HepG2 (cell line): ENCODE results near the gene CMC1. TPM values are rescaled to one million over a fixed set of nuclear protein-coding genes. Genes with fewer than 3 reads are reported as not detected.

ENCODE experiments used
- ATAC-seq: fragments of 200-7000 bp; cut with Tn5 transposase; 3 replicates; pipeline ENCODE4 v1.9.1; 2020; ENCODE audit warnings: mild to moderate bottlenecking, moderate library complexity
- BruUV-seq: library from RNA; stranded (reverse); fragments of 400-500 nt; replicated peaks from 2 replicates; lab custom pipeline; 2021; lab: Mats Ljungman, UMichigan
- CTCF ChIA-PET: fragments of 300-600 bp; formaldehyde crosslinking; extraction: SDS; loops from one replicate; lab custom pipeline; 2021; ENCODE audit warnings: low total read pairs, inconsistent platforms, low intra/inter-chr PET ratio; lab: Yijun Ruan, JAX
- POLR2A ChIA-PET: fragments of 350-600 bp; sonication (Branson Sonifier 250); formaldehyde crosslinking; loops from one replicate; lab custom pipeline; 2020; ENCODE audit warnings: antibody characterized with exemption, inconsistent platforms; lab: Yijun Ruan, JAX
- DNase-seq: peaks from one replicate; pipeline ENCODE4 v3.0.0-alpha.2; 2015; ENCODE audit warnings: low spot score
- FAIRE-seq: peaks from 3 replicates; lab custom pipeline; 2011; peaks lifted over from hg19 to GRCh38; lab: Jason Lieb, UNC
- H2AFZ ChIP-seq: one replicate; pipeline ENCODE4 v1.6.1; 2011; ENCODE audit warnings: low read length, inconsistent platforms
- H3K27ac ChIP-seq: fragments of 300-600 bp; 3 replicates; pipeline ENCODE4 v1.8.0; 2011; ENCODE audit warnings: mixed run types, mild to moderate bottlenecking, mixed read lengths, low read length, inconsistent platforms; ENCODE audit not compliant: insufficient read depth; ENCODE audit errors: extremely low read length
- H3K27me3 ChIP-seq, 2 experiments: fragments of 200-600 bp in 1 of 2; 2 replicates in 1 of 2; 3 replicates in 1 of 2; pipeline versions ENCODE4 v1.6.0 to v1.8.0; 2011; ENCODE audit warnings: low read length in 2 of 2, mild to moderate bottlenecking in 2 of 2, moderate library complexity in 2 of 2, inconsistent platforms in 1 of 2; ENCODE audit not compliant: insufficient read depth in 2 of 2, control insufficient read depth in 1 of 2
- H3K36me3 ChIP-seq, 2 experiments: fragments of 200-600 bp in 1 of 2; replicated peaks in 1 of 2; 2 replicates in 1 of 2; 3 replicates in 1 of 2; pipeline versions ENCODE4 v1.5.1 to v1.8.0; 2011; ENCODE audit warnings: low read length in 2 of 2, inconsistent platforms in 1 of 2; ENCODE audit not compliant: insufficient read depth in 2 of 2, control insufficient read depth in 1 of 2
- H3K4me1 ChIP-seq: 2 replicates; pipeline ENCODE4 v1.5.1; 2012; ENCODE audit warnings: low read length, inconsistent platforms; ENCODE audit not compliant: insufficient read depth
- H3K4me2 ChIP-seq: 2 replicates; pipeline ENCODE4 v1.6.0; 2011; ENCODE audit warnings: low read depth, low read length, inconsistent platforms
- H3K4me3 ChIP-seq, 3 experiments: fragments of 200-600 bp in 1 of 3; sonication (generic), shearing (Covaris generic) in 1 of 3; replicated peaks in 1 of 3; 2 replicates each; pipeline ENCODE4 v1.5.1; 2011 to 2016; ENCODE audit warnings: low read length in 3 of 3, inconsistent platforms in 2 of 3, low read depth in 2 of 3, mild to moderate bottlenecking in 2 of 3, control low read depth in 1 of 3, mixed read lengths in 1 of 3; ENCODE audit not compliant: insufficient read depth in 1 of 3
- H3K79me2 ChIP-seq: one replicate; pipeline ENCODE4 v1.6.1; 2011; ENCODE audit warnings: low read length, inconsistent platforms; ENCODE audit not compliant: insufficient read depth
- H3K9ac ChIP-seq: 2 replicates; pipeline ENCODE4 v1.6.0; 2011; ENCODE audit warnings: mild to moderate bottlenecking, low read depth, low read length, inconsistent platforms; ENCODE audit not compliant: insufficient read depth
- H3K9me3 ChIP-seq: 2 replicates; pipeline ENCODE4 v1.5.1; 2012; ENCODE audit warnings: mild to moderate bottlenecking, low read length
- H4K20me1 ChIP-seq: 2 replicates; pipeline ENCODE4 v1.6.0; 2011; ENCODE audit warnings: inconsistent platforms, mild to moderate bottlenecking, low read length, moderate library complexity; ENCODE audit not compliant: insufficient read depth
- FOXJ3 ChIP-seq: sonication (generic); formaldehyde crosslinking; IDR thresholded peaks from 2 replicates; pipeline ENCODE4 v1.4.0; 2020; ENCODE audit warnings: missing genetic modification reagents, mild to moderate bottlenecking, borderline replicate concordance
- HNRNPUL1 ChIP-seq: fragments of 200-400 bp; formaldehyde crosslinking; IDR thresholded peaks from 2 replicates; pipeline ENCODE4 v1.6.1; 2017; ENCODE audit warnings: low read depth, mild to moderate bottlenecking, low read length, moderate library complexity
- KAT2B ChIP-seq: fragments of 150-350 bp; IDR thresholded peaks from 2 replicates; pipeline ENCODE4 v1.6.1; 2014; ENCODE audit warnings: low read depth, low read length, borderline replicate concordance
- MAZ ChIP-seq, 2 experiments: sonication (generic) in 1 of 2; formaldehyde crosslinking in 1 of 2; IDR thresholded peaks; 2 replicates each; pipeline versions ENCODE4 v1.5.0 to v1.6.1; 2012 to 2020; ENCODE audit warnings: low read depth in 2 of 2, mild to moderate bottlenecking in 2 of 2, borderline replicate concordance in 1 of 2, improper control_type of control experiment in 1 of 2, low read length in 1 of 2, missing genetic modification reagents in 1 of 2, moderate library complexity in 1 of 2
- MED1 ChIP-seq: sonication (generic); formaldehyde crosslinking; IDR thresholded peaks from 2 replicates; pipeline ENCODE4 v1.4.0; 2020; ENCODE audit warnings: missing genetic modification reagents
- PATZ1 ChIP-seq: sonication (generic); formaldehyde crosslinking; IDR thresholded peaks from 2 replicates; pipeline ENCODE4 v1.4.0; 2020; ENCODE audit warnings: missing genetic modification reagents
- PAWR ChIP-seq: sonication (generic); formaldehyde crosslinking; IDR thresholded peaks from 2 replicates; pipeline ENCODE4 v1.4.0; 2020; ENCODE audit warnings: missing genetic modification reagents, mild to moderate bottlenecking, borderline replicate concordance
- POLR2A ChIP-seq, 2 experiments: IDR thresholded peaks; 2 replicates each; pipeline ENCODE4 v1.6.1; 2011; ENCODE audit warnings: low read depth in 2 of 2, low read length in 2 of 2, mild to moderate bottlenecking in 1 of 2, moderate library complexity in 1 of 2; ENCODE audit not compliant: insufficient read depth in 1 of 2
- RCOR2 ChIP-seq: IDR thresholded peaks from 2 replicates; pipeline ENCODE4 v1.6.1; 2016; ENCODE audit warnings: missing biosample characterization, missing genetic modification reagents
- SMARCC2 ChIP-seq: fragments of 450-650 bp; IDR thresholded peaks from 2 replicates; pipeline ENCODE4 v1.6.1; 2017; ENCODE audit warnings: antibody characterized with exemption, mild to moderate bottlenecking
- SOX5 ChIP-seq: IDR thresholded peaks from 2 replicates; pipeline ENCODE4 v1.6.1; 2016; ENCODE audit warnings: borderline replicate concordance
- STAT5B ChIP-seq: sonication (generic); formaldehyde crosslinking; IDR thresholded peaks from 2 replicates; pipeline ENCODE4 v1.4.0; 2020; ENCODE audit warnings: missing genetic modification reagents
- ZFP90 ChIP-seq: sonication (generic); formaldehyde crosslinking; IDR thresholded peaks from 2 replicates; pipeline ENCODE4 v1.8.0; 2022; ENCODE audit warnings: missing genetic modification reagents, mild to moderate bottlenecking, inconsistent platforms, borderline replicate concordance
- ZNF292 ChIP-seq: sonication (generic); formaldehyde crosslinking; IDR thresholded peaks from 2 replicates; pipeline ENCODE4 v1.8.1; 2022; ENCODE audit warnings: mild to moderate bottlenecking, low read depth, missing genetic modification reagents, borderline replicate concordance
- ZNF713 ChIP-seq: sonication (generic); formaldehyde crosslinking; IDR thresholded peaks from 2 replicates; pipeline ENCODE4 v1.4.0; 2020; ENCODE audit warnings: mild to moderate bottlenecking, missing genetic modification reagents
- ZSCAN22 ChIP-seq: sonication (generic); formaldehyde crosslinking; IDR thresholded peaks from 2 replicates; pipeline ENCODE4 v1.4.0; 2020; ENCODE audit warnings: mild to moderate bottlenecking, missing genetic modification reagents
- WGBS: methylation state at CpG from one replicate; pipeline ENCODE4 v1.1.6; 2017; ENCODE audit warnings: low lambda C conversion rate; 5-methylcytosine and 5-hydroxymethylcytosine counted together
- in situ Hi-C: cut with HindIII; loops from 2 replicates; pipeline ENCODE4 v1.10.0; 2017; ENCODE audit warnings: low pct_unique_long_range_greater_than_20kb; ENCODE audit not compliant: extremely low pct_ligation_motif_present
- intact Hi-C: fragments of 100-400 bp; cut with micrococcal nuclease; formaldehyde crosslinking; loops from one replicate; pipeline ENCODE4 v1.10.0; 2022; ENCODE audit not compliant: unreplicated experiment
- polyA plus RNA-seq, 8 experiments: library from polyadenylated mRNA; depleted of rRNA in 3 of 8; stranded (reverse) in 7 of 8; unstranded in 1 of 8; fragments of >200 nt; fragmentation: Illumina TruSeq in 4 of 8; extraction: Trizol in 4 of 8; gene quantifications; 2 replicates each; pipeline versions ENCODE4 v1.2.1 to v1.2.3, GENCODE V29; 2011 to 2016; ENCODE audit warnings: low read depth in 4 of 8, missing spikeins in 1 of 8, mixed read lengths in 1 of 8; ENCODE audit not compliant: insufficient read depth in 1 of 8
- total RNA-seq, 5 experiments: library from RNA; depleted of rRNA; stranded (reverse); fragments of >200 nt; fragmentation: Illumina TruSeq; extraction: Trizol; gene quantifications; 2 replicates each; pipeline ENCODE4 v1.2.3, GENCODE V29; 2016; ENCODE audit warnings: low read depth in 1 of 5
- TF ChIP-seq, protein P1 (sequence below): sonication (generic); formaldehyde crosslinking; IDR thresholded peaks from 2 replicates; pipeline ENCODE4 v1.8.1; 2022; ENCODE audit warnings: mild to moderate bottlenecking, missing genetic modification reagents
- TF ChIP-seq, protein P2 (sequence below), 2 experiments: sonication (generic) in 1 of 2; formaldehyde crosslinking in 1 of 2; IDR thresholded peaks; 2 replicates each; pipeline versions ENCODE4 v1.4.0 to v1.6.1; 2016 to 2020; ENCODE audit warnings: borderline replicate concordance in 1 of 2, low read depth in 1 of 2, mild to moderate bottlenecking in 1 of 2, missing genetic modification reagents in 1 of 2

Gene CMC1
- total and polyA plus RNA-seq, 2 of the 13 experiments (the other 11 are each of a cell fraction or from before 2014, with no cell fraction given): 22.1 to 29.5 TPM

DNA sequence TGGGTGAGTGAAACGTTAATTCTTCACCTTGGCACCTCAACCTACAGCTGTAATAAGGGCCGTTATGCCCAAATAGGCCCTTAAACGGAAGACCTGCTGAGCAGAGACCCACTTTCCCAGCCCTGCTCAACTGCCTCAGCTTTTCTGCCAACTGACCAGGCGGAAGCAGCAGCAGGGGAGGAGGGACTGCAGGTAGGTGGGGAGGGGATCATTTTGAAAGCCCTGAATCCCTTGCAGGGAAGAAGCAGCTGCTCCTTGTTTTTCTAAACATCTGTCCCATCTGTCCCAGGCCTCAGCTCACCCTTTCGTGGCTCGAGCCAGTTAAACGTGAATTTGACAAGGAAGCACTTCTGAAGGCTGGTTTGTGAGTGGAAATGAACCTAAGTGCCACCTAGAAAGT lies 978 bp upstream of the CMC1 start:
- CTCF ChIA-PET: no interaction called here
- FAIRE-seq: no peak
- Histone ChIP-seq H3K27me3 (no peaks in the 10 kb centered on the region; a peak in 1 of 5 replicates), H3K9me3 (no peaks in the 10 kb centered on the region), H3K9ac (peak overlapping the region; percentile 86), H3K36me3 (no peaks in the 10 kb centered on the region), H3K4me2 (peak overlapping the region; percentile 93), H3K4me1 (peaks cover 56% of the 10 kb centered on the region), H3K79me2 (peaks cover 35% of the 10 kb centered on the region), H4K20me1 (no peaks in the 10 kb centered on the region), H2AFZ (peak overlapping the region; percentile 88), H3K27ac (peak overlapping the region; percentile 82), H3K4me3 (peak overlapping the region; percentile 70 to 86 (median 84))
- in situ Hi-C loops: no loop called here
- peak; percentile 50 for ATAC-seq
- intact Hi-C loops: loop anchor here (2.0 to 5.0 kb wide), 4 partner anchors 87 to 528 kb away; partner anchors contain the start of genes AZI2 and ZCWPW2
- POLR2A ChIA-PET: interaction anchor here (0.8 to 2.1 kb wide), 3 partner anchors 11 to 109 kb away, joined by 3 to 15 read pairs (median 3); partner anchors contain the start of genes AZI2 and ZCWPW2
- BruUV-seq: no TSS peak
- peak; percentile 7 for DNase-seq
- 29% methylated on average over 7 of the region's 7 CpGs for WGBS
- no peak for TF ChIP-seq MAZ (IDR thresholded peaks at IDR 0.05; ENCODE audit: borderline replicate concordance, low read depth, low read length)
- no peak for TF ChIP-seq MAZ (CRISPR knock-in tag; IDR thresholded peaks at IDR 0.05; ENCODE audit: low read depth)
- TF ChIP-seq ZNF292 (CRISPR knock-in tag): peak; percentile 73; the same call in 1 of the 2 replicates
- TF ChIP-seq SMARCC2: no peak
- TF ChIP-seq, protein P1, sequence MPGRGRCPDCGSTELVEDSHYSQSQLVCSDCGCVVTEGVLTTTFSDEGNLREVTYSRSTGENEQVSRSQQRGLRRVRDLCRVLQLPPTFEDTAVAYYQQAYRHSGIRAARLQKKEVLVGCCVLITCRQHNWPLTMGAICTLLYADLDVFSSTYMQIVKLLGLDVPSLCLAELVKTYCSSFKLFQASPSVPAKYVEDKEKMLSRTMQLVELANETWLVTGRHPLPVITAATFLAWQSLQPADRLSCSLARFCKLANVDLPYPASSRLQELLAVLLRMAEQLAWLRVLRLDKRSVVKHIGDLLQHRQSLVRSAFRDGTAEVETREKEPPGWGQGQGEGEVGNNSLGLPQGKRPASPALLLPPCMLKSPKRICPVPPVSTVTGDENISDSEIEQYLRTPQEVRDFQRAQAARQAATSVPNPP (CRISPR knock-in tag): no peak
- no peak for TF ChIP-seq MED1 (CRISPR knock-in tag)
- no peak for TF ChIP-seq ZNF713 (CRISPR knock-in tag)
- no peak for TF ChIP-seq PAWR (CRISPR knock-in tag)
- 0 out of 2 replicates have a peak, but pooled peaks have one; percentile 18 for TF ChIP-seq PATZ1 (CRISPR knock-in tag)
- TF ChIP-seq FOXJ3 (CRISPR knock-in tag): no peak
- TF ChIP-seq POLR2A (IDR thresholded peaks at IDR 0.05; ENCODE audit: insufficient read depth in 1 of 2, low read depth in 2 of 2, low read length in 2 of 2): peak in 1 of 2 experiments; percentile 31; a peak in 1 of 4 replicates
- no peak for TF ChIP-seq STAT5B (CRISPR knock-in tag)
- TF ChIP-seq KAT2B: no peak
- no peak for TF ChIP-seq ZFP90 (CRISPR knock-in tag)
- TF ChIP-seq, protein P2, sequence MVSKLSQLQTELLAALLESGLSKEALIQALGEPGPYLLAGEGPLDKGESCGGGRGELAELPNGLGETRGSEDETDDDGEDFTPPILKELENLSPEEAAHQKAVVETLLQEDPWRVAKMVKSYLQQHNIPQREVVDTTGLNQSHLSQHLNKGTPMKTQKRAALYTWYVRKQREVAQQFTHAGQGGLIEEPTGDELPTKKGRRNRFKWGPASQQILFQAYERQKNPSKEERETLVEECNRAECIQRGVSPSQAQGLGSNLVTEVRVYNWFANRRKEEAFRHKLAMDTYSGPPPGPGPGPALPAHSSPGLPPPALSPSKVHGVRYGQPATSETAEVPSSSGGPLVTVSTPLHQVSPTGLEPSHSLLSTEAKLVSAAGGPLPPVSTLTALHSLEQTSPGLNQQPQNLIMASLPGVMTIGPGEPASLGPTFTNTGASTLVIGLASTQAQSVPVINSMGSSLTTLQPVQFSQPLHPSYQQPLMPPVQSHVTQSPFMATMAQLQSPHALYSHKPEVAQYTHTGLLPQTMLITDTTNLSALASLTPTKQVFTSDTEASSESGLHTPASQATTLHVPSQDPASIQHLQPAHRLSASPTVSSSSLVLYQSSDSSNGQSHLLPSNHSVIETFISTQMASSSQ (IDR thresholded peaks at IDR 0.05; ENCODE audit: low read depth): no peak
- TF ChIP-seq, protein P2 (CRISPR knock-in tag; IDR thresholded peaks at IDR 0.05; ENCODE audit: borderline replicate concordance): no peak
- TF ChIP-seq ZSCAN22 (CRISPR knock-in tag): no peak
- TF ChIP-seq SOX5: no peak
- TF ChIP-seq RCOR2 (CRISPR knock-in tag): no peak
- no peak for TF ChIP-seq HNRNPUL1
